GM21515 (cell line): Measurements from ENCODE around the gene MT1H.
"Not testable (repeated sequence)": the region's sequence is repeated elsewhere in the genome, so short reads cannot be mapped to it uniquely, and the experiment has no call there.

Source experiments
- ATAC-seq: cut with Tn5 transposase; IDR thresholded peaks from one replicate; pipeline ENCODE4 v1.9.1; 2021; ENCODE audit not compliant: unreplicated experiment

Gene MT1H

GRCh38 chr16:56664506-56664905, 5.1 kb upstream of the MT1H start:
- ATAC-seq = no peak

DNA sequence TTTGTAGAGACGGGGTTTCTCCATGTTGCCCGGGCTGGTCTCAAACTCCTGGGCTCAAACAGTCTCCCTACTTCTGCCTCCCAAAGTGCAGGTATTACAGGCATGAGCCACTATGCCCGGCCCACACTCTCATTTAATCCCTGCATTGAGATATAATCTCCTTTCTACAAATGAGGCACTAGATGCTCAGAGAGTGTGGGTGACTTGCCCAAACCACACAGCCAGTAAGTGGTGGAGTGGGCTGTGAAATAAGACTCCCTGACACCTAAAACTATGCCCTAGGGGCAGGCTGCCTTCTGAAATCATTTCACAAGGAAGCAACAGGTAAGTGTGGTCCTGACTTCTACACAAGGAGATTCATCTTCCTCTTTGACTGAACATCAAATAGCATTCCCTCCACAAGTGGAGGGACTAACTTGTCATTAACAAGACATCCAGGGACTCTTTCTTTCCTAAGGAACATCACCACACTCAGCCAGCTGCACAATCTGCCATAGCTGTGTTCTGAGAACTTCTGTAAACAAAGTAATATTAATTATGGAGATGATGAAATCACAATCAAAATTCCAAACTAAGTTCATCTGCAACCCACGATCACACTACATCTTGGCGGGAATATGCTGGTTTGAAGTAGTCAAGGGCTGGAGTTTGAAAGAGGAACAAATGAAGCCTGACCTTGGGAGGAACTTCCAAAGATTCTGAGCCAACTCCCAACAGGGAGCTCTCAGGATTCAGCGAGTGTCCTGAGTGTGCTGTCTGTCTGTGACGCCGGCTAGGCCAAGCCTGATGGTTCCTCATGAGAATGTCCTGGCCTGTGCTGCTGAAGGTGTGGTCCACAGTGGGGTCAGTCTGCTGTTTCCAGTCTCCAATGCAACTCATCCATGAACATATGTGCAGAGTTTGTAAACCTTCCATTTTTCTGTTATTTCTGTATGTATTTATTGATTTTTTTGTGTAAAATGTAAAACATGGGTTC, 4.0 kb upstream of the MT1H start:
- not testable (repeated sequence) for ATAC-seq

DNA sequence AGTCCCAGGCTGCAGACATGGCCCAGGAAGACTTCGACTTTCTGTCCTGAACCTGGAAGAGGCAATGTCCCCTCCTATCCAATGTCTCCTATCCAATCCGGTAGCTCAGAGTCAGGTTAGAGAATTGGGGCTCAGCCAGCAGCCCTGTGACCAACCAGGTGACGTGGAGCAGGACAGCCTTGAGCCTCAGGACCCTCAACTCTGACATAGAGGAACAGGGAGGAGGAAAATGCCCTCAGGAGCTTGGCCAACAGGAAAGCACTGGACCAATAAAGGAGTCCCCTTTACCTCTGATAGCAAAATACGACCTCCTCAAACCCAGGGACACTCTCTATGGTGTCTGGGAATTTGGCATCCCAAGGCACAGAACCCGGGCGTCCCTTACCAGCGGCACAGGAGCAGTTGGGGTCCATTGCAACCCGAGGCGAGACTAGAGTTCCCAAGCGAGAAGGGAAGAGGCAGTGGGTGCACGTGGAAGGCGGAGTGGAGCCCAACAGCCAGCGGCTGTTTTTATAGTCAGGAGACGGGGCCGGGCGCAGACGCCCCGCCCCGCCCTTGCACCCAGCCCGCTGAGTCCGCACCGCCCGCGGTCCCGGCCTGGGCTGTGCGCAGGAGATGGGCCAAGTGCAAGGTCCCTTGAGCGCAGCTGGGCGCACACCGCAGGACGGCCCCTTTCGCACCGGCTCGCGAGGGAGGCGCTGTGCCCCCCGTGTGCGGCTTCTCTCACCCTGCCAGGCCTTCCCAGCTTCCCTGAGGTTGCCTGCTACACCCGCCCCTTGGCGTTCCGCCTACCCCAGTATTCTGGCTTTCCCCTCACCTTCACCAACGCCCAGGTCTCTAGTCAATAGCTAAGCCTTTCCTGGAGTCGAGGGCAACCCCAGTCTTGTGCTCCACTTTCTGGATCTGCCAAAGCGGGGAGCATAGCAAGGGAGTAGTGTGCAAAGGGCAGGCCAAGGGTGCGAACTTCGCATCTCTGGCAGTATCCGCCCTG, 1.7 kb upstream of the MT1H start, which contains the start of gene MT1G:
Gene MT1G (minus strand): TSS at position 485 of the 991 bp plus-strand sequence. CDS start 72 bp downstream, at position 413.
- no peak for ATAC-seq

GRCh38 chr16:56669840-56670619, 416 bp downstream of the MT1H start:
- no peak for ATAC-seq

- ATAC-seq = no peak
Observed at GRCh38 chr16:56670620-56670934, 963 bp downstream of the MT1H start.

DNA sequence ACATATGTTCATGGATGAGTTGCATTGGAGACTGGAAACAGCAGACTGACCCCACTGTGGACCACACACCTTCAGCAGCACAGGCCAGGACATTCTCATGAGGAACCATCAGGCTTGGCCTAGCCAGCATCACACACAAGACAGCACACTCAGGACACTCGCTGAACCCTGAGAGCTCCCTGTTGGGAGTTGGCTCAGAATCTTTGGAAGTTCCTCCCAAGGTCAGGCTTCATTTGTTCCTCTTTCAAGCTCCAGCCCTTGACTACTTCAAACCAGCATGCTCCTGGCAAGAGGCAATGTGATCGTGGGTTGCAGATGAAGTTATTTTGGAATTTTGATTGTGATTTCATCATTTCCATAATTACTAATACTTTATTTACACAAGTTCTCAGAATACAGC, 2.1 kb downstream of the MT1H start:
- ATAC-seq = not testable (repeated sequence)

- ATAC-seq = not testable (repeated sequence)
Observed at GRCh38 chr16:56672171-56672570, 2.6 kb downstream of the MT1H start.

DNA sequence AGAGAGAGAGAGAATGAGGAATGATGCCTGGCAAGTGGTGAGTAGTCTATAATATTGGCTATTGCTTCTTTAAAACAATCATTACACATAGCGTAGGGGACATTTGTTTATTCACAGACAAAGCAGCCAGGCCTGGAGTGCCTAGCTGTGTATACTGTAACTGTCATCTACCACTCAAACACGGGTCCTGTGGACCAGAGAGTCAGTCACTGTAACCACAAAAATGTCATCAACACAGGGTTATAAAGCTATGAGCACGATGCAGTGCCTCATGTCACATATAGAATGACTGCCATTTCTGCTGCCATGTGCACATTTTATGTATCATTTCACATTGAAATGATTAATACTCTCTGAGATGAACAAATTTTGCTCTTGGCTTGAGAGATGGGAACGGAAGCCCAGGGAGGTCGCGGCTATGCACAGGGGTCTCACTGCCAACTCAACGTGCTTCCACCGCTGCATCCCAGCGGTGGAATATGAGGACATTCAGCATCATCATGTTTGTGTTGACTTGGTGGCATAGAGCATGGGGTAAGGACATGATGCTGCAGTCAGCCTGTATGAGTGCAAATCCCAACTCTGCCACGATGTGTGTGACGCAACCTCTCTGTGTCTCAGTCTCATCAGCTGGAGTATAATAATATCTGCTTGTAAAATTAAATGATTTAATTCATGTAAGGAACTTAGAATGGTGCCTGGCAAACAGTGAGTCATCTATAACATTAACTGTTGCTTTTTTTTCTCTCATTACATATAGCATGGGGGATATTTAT, 3.3 kb downstream of the MT1H start:
- no peak for ATAC-seq

GRCh38 chr16:56673921-56674320, 4.3 kb downstream of the MT1H start:
- no peak for ATAC-seq

DNA sequence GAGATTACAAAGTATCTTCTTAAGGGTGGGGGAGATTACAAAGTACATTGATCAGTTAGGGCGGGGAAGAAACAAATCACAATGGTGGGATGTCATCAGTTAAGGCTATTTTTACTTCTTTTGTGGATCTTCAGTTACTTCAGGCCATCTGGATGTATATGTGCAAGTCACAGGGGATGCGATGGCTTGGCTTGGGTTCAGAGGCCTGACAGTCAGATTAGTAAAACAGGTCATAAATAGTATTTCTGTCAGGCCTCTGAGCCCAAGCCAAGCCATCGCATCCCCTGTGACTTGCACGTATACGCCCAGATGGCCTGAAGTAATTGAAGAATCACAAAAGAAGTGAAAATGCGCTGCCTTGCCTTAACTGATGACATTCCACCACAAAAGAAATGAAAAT, 5.0 kb downstream of the MT1H start:
- not testable (repeated sequence) for ATAC-seq

- no peak for ATAC-seq
Observed at GRCh38 chr16:56675685-56676210, 6.1 kb downstream of the MT1H start.

DNA sequence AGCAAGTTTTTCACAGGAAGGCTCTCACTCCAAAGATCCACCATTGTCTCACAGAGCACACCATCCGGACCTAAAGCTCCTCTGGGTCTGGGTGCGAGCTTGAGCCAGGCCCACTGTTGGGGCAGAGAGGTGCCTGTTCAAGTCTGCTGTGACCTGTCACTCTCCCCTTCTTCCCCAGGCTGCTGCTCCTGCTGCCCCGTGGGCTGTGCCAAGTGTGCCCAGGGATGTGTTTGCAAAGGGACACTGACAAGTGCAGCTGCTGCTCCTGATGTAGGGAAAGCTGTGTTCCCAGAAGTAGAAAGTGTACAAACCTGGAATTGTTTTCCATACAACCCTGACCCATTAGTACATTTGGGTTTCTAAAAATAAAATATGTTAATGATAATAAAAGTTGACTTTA, 7.9 kb downstream of the MT1H start:
- ATAC-seq = no peak

- no peak for ATAC-seq
Observed at GRCh38 chr16:56679078-56679730, 9.6 kb downstream of the MT1H start.

GRCh38 chr16:56679818-56680217, 10.2 kb downstream of the MT1H start:
- ATAC-seq = no peak

DNA sequence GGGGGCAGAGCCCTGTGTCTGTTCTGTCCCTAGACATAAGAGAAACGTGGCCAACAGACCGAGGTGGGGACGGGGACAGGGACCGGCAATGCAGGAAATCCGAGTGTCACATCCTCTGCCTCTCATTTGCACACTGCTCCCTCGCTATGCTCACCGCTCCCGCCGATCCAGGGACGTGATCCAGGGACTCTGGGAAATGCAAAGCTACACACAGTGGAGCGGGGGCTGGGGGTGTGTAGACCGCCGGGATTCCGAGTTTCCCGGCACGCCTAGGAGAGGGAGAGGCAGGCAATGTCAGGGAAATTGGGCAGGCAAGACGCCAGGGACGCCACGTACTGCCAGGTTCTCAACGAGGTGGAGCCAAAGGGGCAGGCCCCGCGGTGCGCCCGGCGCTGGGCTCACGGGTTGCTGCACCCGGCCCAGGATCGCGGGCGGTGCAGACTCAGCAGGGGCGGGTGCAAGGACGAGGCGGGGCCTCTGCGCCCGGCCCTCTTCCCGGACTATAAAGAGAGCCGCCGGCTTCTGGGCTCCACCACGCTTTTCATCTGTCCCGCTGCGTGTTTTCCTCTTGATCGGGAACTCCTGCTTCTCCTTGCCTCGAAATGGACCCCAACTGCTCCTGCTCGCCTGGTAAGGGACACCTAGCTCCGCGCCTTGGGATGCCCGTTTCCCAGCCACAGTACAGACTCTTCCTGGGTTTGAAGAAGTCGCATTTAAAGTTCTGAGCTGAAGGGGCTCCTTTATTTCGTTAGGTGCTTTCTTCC, 12.5 kb downstream of the MT1H start, which contains the start of gene MT1X:
Gene MT1X (plus strand): TSS at position 532 of the 764 bp plus-strand sequence. CDS start 71 bp downstream, at position 603.
- peak; percentile 96 for ATAC-seq

DNA sequence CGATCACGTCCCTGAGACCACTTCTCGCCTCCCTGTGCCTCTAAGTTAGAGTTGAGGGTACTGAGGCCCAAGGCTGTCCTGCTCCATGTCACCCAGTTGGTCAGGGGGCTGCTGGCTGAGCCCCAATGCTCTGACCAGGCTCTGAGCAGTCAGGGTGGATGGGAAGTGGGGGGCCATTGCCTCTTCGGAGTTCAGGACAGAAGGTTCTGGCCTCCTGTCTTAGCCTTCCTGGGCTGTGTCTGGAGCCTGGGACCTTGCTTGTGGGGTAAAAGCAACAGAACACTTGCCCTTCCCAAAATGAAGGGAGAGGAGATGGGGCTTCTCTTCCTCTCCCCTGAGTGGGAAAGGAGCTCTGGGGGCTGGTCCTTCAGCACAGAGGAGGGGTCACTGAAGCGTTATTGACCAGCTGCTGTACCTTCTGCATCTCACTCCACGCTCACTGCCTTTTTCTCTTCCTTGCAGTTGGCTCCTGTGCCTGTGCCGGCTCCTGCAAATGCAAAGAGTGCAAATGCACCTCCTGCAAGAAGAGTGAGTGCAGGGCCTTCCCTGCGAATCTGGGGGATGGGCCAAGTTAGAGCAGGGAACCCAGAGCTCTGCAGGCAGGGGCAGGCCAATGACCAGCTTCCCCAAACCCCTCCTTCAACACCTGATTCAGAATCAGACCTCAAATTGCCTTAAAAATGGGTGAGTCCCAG, 13.2 kb downstream of the MT1H start:
- ATAC-seq = peak; percentile 8

DNA sequence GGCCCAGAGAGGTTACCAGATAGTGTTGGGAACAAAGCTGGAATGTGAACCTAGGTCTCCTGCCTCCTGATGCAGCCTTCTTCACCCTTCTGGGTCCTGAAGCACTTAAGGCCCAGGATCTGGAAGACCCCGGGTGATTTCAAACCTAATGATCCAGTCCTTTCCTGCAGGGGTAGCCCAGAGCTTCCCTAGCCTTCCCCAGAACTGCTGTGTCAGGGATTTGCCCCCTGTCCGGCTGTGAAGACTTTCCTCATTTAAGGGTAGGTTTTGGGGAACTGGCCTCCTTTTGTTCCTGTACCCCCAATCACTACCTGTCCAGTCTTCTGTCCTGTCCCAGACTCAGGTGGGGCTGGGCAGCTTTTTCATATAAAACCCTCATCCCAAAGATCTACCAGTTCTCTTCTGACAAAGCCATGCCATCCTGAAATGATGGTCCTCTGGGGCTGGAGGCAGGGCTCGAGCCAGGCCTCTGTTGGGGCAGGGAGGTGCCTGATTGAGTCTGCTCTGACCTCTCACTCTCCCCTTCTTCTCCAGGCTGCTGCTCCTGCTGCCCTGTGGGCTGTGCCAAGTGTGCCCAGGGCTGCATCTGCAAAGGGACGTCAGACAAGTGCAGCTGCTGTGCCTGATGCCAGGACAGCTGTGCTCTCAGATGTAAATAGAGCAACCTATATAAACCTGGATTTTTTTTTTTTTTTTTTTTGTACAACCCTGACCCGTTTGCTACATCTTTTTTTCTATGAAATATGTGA, 14.0 kb downstream of the MT1H start:
- ATAC-seq = no peak
